Fibroblast of villous mesenchyme (primary cell): ENCODE data around the gene UMODL1. TPM values are rescaled to one million over a fixed set of nuclear protein-coding genes. Genes with fewer than 3 reads are reported as not detected.
A peak's percentile ranks its signal among the peaks of the same experiment; 100 is the strongest.

ENCODE experiments used
- DNase-seq: peaks from one replicate; pipeline ENCODE4 v3.0.0-alpha.2; 2010; ENCODE audit warnings: low read depth
- H3K4me3 ChIP-seq: 2 replicates; pipeline ENCODE4 v1.5.1; 2011; ENCODE audit warnings: low read depth, mild to moderate bottlenecking, low read length
- CTCF ChIP-seq: IDR thresholded peaks from 2 replicates; pipeline ENCODE4 v1.5.1; 2012; ENCODE audit warnings: low read depth, mild to moderate bottlenecking, low read length; ENCODE audit not compliant: insufficient read depth
- total RNA-seq: library from RNA; depleted of rRNA; stranded (reverse); fragments of >200 nt; gene quantifications from 2 replicates; pipeline ENCODE4 v1.2.3, GENCODE V29; 2012

The UMODL1 gene
- total RNA-seq, 1 donor, result not detected

- no peak for DNase-seq
- TF ChIP-seq CTCF, result no peak
- no peak overlapping the region for H3K4me3 ChIP-seq
Measured at GRCh38 chr21:42027085-42027821, 43.9 kb upstream of the UMODL1 start.

DNA sequence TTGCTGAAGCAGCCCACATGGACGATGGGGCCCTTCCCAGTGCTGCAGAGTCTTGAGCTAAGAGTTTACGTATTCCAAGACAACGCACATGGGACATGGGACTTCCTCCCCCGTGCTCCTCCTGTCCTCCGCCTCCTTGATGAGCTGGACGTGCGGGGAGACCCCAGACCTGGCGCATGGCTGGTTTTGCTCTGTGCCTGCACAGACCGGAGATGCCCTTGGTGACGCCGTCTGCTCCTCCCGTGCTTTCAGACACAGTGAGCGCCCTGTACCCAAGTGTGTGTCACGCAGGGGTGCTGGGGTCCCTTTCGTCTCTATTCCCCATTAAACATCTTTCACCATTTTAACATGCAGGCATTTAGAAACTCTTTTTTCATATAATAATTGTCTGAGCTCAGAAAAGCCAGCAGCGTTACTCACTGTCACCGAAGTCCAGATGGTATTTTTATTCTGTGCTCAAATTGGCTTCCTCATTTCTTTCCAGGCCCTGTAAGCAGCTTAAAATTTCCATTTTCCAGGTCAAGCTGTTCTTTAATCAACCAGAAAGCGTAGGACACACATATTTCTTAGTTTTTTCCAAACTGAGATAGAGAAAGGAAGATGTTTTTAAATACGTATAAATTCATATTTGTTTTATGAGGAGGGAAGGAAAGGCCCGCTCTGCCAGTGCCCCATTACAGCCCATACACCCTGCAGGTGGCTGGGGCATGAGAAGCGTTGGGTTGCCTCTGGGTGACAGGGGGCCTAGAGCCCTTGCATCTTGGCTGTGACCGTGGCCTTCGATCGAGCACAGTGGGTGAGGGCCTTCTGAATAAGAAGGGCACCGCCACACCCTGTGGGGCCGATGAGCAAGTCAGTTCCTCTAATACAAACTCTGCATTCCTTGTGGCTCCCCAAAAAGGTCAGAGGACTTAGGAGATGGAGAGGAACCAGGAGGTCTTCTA is 43.0 kb upstream of the UMODL1 start:
- DNase-seq, result peak; percentile 42
- TF ChIP-seq CTCF, result no peak

GRCh38 chr21:42028766-42029425 is 42.2 kb upstream of the UMODL1 start:
- no peak for TF ChIP-seq CTCF
- DNase-seq, result no peak
- no peak overlapping the region for H3K4me3 ChIP-seq

More for the DNA sequence above, 43.0 kb upstream of the UMODL1 start:
- no peak overlapping the region for H3K4me3 ChIP-seq

DNA sequence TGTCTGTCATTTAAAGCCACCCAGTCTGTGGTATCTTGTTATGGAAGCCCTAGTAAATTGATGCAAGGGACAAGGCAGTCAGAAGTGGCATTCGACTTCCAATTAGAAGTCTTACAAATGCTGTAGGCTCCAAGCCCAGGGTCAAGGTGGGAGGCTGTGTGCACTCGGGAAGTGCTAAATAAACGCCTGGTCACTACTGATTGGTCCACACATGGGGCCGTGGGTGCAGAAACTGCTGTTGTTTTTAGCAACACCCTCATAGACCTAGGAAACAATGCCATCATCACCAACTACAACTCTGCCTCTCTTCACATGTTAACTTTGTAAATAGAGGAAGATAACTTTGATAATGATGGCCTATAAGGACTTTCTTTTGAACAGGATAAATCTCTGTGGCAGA is 40.8 kb upstream of the UMODL1 start:
- no peak for DNase-seq
- TF ChIP-seq CTCF, result no peak

DNA sequence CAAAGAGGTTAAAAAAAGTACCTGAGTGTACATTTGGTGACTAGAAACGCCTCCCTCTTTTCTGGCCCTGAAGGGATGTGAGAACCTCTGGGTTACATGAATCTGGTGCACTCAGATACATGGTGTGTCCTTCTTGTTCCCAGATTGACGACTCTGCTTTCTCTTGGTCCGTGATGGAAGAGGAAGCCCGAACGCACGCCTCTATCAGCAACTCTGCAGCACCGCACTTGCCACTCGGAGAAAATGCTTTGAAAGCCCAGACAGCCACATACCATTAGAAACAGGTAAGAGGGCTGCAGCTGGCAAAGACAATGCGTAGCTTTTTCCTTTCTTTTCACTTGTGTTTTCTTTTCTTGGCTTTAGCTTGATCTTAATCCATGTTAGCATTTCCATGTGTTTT is 39.9 kb upstream of the UMODL1 start:
- TF ChIP-seq CTCF, result no peak
- DNase-seq, result no peak
- no peak overlapping the region for H3K4me3 ChIP-seq

More for the DNA sequence above, 40.8 kb upstream of the UMODL1 start:
- H3K4me3 ChIP-seq, result no peak overlapping the region

GRCh38 chr21:42031816-42032215 is 39.3 kb upstream of the UMODL1 start:
- H3K4me3 ChIP-seq, result no peak overlapping the region
- no peak for TF ChIP-seq CTCF
- DNase-seq, result no peak
